Activated T-helper 2 cell treated with anti-CD3 and anti-CD28 coated beads, Interferon-gamma antibody, Interleukin-2, Interleukin-4, amounts not matched to agents 10 μg/mL and 5 μg/mL and 100 μg/mL, durations not matched to agents 14 hours and 24 hours and 36 hours (primary cell): ENCODE data around the gene CHST8. TPM values are rescaled to one million over a fixed set of nuclear protein-coding genes. Genes with fewer than 3 reads are reported as not detected.

ENCODE experiments used
- DNase-seq: peaks from one replicate; pipeline ENCODE4 v3.0.0; 2021; ENCODE audit warnings: low spot score
- H3K27ac Mint-ChIP-seq: one replicate; pipeline ENCODE4 v1.8.0; 2021; ENCODE audit warnings: mixed read lengths
- H3K27me3 Mint-ChIP-seq: one replicate; pipeline ENCODE4 v1.8.0; 2021; ENCODE audit warnings: low read depth, mixed read lengths
- H3K36me3 Mint-ChIP-seq: one replicate; pipeline ENCODE4 v1.8.0; 2021; ENCODE audit warnings: low read depth, mixed read lengths
- H3K4me1 Mint-ChIP-seq: one replicate; pipeline ENCODE4 v1.8.0; 2021; ENCODE audit warnings: low read depth, mixed read lengths
- H3K4me3 Mint-ChIP-seq: one replicate; pipeline ENCODE4 v1.8.0; 2021; ENCODE audit warnings: low read depth, mild to moderate bottlenecking, moderate library complexity, mixed read lengths
- H3K9me3 Mint-ChIP-seq: one replicate; pipeline ENCODE4 v1.8.0; 2021; ENCODE audit warnings: mixed read lengths
- intact Hi-C: fragments of 100-400 bp; cut with micrococcal nuclease; formaldehyde crosslinking; loops from one replicate; pipeline ENCODE4 v1.15.1; 2023
- total RNA-seq: library from RNA; stranded (reverse); gene quantifications from 2 replicates; pipeline ENCODE4 v1.2.3, GENCODE V29; 2022

Gene CHST8
- total RNA-seq, 1 donor from 2014 or later, result not detected

DNA sequence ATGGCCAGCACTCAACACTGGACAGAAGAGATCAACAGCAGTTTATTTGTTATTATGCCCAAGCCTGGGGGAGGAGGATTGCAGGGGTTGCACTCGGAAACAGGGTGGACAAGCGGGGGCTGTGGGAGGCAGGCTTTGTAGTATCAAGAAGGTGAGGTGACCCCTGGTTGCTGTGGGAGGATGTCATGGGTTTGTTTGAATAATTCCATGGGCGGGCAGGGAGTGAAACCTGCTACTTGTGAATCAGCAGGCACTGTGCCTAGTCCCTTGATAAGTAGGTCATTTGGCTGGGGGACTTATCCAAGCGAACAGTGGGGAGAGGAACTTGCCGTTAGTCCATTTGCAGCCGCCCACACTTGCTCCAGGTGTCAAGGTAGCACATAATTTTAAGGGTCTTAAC is 90.5 kb downstream of the CHST8 start:
- H3K4me3 Mint-ChIP-seq, result no peak overlapping the region
- no peaks in the 10 kb centered on the region for H3K36me3 Mint-ChIP-seq
- H3K9me3 Mint-ChIP-seq, result no peaks in the 10 kb centered on the region
- DNase-seq, result no peak
- H3K4me1 Mint-ChIP-seq, result no peaks in the 10 kb centered on the region
- intact Hi-C loops, result no loop called here
- H3K27me3 Mint-ChIP-seq, result no peaks in the 10 kb centered on the region
- H3K27ac Mint-ChIP-seq, result no peak overlapping the region

DNA sequence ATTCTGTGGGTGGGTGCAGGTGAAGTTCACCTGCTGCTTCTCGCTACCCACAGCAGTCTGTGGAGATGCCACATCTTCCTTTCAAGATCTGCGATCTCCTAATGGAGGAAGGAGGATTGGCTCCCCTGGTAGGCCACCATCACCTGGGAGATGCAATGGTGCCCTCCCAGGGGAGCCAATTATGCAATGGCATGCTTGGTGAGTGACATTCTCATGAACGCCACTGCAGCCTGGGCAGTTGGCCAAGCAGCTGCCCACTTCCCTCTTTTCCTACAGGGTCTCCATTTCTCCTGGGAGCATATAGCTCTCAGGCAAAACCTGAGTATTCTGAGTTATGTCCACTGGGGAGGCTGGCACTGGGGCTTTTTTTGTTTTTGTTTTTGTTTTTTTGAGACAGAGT is 91.4 kb downstream of the CHST8 start:
- Mint-ChIP-seq H3K27ac (no peak overlapping the region), H3K4me1 (no peaks in the 10 kb centered on the region), H3K27me3 (no peaks in the 10 kb centered on the region), H3K36me3 (no peaks in the 10 kb centered on the region), H3K9me3 (no peaks in the 10 kb centered on the region), H3K4me3 (no peak overlapping the region)
- intact Hi-C loops, result no loop called here
- DNase-seq, result no peak

DNA sequence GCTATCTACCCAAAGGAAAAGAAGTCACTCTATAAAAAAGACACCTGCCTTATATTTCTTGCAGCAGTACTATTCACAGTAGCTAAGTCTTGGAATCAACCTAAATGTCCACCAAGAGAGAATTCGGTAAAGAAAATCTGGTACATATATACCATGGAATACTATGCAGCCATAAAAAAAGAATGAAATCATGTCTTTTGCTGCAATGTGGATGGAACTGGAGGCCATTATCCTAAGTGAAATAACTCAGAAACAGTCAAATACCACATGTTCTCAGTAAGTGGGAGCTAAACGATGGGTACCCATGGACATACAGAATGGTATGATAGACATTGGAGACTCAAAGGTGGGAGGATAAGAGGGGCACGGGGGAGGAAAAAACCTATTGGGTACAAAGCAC is 92.4 kb downstream of the CHST8 start:
- Mint-ChIP-seq H3K9me3 (no peaks in the 10 kb centered on the region), H3K36me3 (no peaks in the 10 kb centered on the region), H3K27me3 (no peaks in the 10 kb centered on the region), H3K4me1 (no peaks in the 10 kb centered on the region), H3K27ac (no peak overlapping the region), H3K4me3 (no peak overlapping the region)
- intact Hi-C loops, result no loop called here
- DNase-seq, result no peak

DNA sequence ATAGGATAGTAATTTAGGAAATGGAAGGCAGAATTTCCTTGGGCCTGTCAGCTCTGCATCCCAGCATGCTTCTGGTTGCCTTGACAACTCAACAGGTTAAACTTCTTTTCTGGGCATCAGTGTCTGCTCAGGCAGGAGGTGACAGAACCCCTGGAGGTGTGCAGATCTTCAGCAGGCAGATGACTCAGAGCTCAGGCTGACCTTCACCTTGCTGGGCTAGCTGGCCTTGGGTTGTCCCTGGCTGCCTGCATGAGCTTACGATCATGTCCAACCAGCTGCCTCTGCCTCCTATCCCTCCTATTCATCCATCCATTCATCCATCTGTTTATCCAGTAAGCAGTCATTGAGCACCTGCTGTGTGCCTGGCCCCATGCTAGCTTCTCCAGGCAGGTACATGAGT is 93.7 kb downstream of the CHST8 start:
- H3K9me3 Mint-ChIP-seq, result no peaks in the 10 kb centered on the region
- DNase-seq, result no peak
- H3K4me3 Mint-ChIP-seq, result no peak overlapping the region
- no peaks in the 10 kb centered on the region for H3K4me1 Mint-ChIP-seq
- no peaks in the 10 kb centered on the region for H3K27me3 Mint-ChIP-seq
- no peaks in the 10 kb centered on the region for H3K36me3 Mint-ChIP-seq
- intact Hi-C loops, result no loop called here
- no peak overlapping the region for H3K27ac Mint-ChIP-seq

DNA sequence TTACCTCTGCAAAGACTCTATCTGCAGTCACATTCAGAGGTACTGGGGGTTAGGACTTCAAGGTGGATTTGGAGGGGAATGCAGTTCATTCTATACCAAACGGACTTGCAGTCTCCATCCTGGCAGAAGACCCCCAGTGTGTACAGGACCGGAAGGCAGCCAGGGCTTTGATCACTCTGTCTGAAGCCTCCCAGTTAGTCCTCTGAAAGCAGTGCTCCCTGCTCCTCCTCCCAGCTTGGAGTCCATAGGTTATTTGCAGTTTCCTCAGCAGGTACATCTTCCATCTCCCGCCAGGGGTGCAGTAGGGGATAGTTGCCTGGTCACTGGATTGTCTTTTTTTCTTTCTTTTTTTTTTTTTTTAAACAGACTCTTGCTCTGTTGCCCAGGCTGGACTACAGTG is 96.1 kb downstream of the CHST8 start:
- no peaks in the 10 kb centered on the region for H3K27me3 Mint-ChIP-seq
- H3K4me1 Mint-ChIP-seq, result no peaks in the 10 kb centered on the region
- H3K36me3 Mint-ChIP-seq, result no peaks in the 10 kb centered on the region
- no peaks in the 10 kb centered on the region for H3K9me3 Mint-ChIP-seq
- H3K27ac Mint-ChIP-seq, result no peak overlapping the region
- intact Hi-C loops, result no loop called here
- no peak for DNase-seq
- H3K4me3 Mint-ChIP-seq, result no peak overlapping the region

DNA sequence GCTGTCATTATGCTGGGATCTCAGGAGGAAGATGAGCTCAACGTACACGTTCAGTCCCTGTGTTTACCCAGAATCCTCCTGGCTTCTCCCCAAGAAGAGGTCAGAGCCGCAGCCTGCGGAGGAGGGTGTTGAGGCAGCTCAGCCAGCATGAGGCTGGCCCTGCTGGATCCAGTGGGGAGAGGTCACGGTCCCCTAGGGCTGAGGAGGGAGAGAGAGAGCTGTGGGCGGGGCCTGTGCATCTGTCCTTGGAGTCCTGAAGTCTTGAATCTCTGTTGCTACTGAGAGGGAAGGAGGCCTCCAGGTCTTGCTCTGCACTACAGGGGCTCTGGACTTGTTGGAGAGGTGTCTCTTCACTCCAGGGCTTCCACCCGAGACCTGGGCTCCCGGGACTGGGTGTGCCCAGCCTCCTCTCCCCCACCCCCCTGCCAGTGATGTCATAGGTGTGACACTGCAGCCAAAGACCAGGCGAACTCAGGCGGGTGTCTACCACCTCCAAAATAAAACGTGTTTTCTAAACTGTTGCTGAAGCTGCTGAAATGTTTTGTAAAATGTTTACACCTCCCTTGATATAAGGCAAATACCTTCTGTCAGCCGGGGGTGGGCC is 97.0 kb downstream of the CHST8 start:
- Mint-ChIP-seq H3K27me3 (no peaks in the 10 kb centered on the region), H3K4me1 (no peaks in the 10 kb centered on the region), H3K27ac (no peak overlapping the region), H3K36me3 (no peaks in the 10 kb centered on the region), H3K9me3 (no peaks in the 10 kb centered on the region), H3K4me3 (no peak overlapping the region)
- intact Hi-C loops, result no loop called here
- no peak for DNase-seq

DNA sequence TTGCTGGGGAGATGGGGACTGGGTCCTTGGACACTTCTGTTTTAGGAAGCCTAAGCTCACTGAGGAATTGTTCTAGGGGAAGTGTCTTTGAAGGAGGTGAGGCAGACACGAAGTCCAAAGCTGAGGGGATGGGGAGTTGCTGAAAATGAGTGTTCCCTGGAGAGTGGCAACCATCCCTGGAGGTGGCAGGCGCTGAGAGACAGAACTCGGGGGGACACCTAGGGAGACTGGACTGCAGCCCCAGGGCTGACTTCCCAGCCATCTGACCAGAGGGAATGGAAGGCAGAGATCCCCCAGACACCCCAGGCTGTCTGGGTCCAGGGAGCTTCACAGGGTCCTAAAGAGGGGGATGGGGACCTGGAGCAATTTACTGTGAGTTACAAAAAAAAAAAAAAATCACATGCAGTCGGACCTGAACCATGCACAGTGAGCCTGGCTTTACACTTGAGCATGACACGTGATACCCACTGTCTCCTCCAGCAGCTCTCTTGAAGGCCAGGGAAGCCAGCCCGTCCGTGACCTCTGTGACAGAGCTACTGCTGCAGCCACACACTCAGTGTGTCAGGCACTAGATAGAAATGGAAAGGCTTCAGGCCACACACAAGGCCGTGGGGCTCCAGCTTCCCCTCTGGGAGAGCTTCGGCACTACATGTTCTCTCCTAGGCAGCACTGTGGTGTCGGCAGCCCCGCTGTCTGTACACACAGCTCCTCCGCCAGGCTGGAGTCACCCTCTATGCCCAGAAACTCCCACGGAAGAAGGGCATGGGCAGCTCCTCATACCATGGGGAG is 97.8 kb downstream of the CHST8 start:
- no peaks in the 10 kb centered on the region for H3K4me1 Mint-ChIP-seq
- H3K4me3 Mint-ChIP-seq, result no peak overlapping the region
- intact Hi-C loops, result no loop called here
- H3K27ac Mint-ChIP-seq, result no peak overlapping the region
- H3K36me3 Mint-ChIP-seq, result no peaks in the 10 kb centered on the region
- H3K9me3 Mint-ChIP-seq, result no peaks in the 10 kb centered on the region
- no peaks in the 10 kb centered on the region for H3K27me3 Mint-ChIP-seq
- no peak for DNase-seq

DNA sequence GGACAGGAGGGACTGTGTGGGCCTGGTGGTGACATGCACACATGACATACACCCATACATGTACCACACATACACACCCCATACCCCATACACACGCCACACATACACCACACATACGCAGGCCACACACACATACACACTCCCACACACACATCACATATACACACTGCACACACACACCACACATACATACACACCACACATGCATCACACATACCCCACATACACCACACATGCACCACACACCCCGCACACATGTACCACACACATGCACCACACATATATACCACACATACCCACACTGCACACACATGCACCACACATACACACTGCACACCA is 98.4 kb downstream of the CHST8 start:
- H3K9me3 Mint-ChIP-seq, result no peaks in the 10 kb centered on the region
- intact Hi-C loops, result no loop called here
- H3K36me3 Mint-ChIP-seq, result no peaks in the 10 kb centered on the region
- DNase-seq, result no peak
- H3K4me3 Mint-ChIP-seq, result no peak overlapping the region
- no peak overlapping the region for H3K27ac Mint-ChIP-seq
- H3K27me3 Mint-ChIP-seq, result no peaks in the 10 kb centered on the region
- H3K4me1 Mint-ChIP-seq, result no peaks in the 10 kb centered on the region

DNA sequence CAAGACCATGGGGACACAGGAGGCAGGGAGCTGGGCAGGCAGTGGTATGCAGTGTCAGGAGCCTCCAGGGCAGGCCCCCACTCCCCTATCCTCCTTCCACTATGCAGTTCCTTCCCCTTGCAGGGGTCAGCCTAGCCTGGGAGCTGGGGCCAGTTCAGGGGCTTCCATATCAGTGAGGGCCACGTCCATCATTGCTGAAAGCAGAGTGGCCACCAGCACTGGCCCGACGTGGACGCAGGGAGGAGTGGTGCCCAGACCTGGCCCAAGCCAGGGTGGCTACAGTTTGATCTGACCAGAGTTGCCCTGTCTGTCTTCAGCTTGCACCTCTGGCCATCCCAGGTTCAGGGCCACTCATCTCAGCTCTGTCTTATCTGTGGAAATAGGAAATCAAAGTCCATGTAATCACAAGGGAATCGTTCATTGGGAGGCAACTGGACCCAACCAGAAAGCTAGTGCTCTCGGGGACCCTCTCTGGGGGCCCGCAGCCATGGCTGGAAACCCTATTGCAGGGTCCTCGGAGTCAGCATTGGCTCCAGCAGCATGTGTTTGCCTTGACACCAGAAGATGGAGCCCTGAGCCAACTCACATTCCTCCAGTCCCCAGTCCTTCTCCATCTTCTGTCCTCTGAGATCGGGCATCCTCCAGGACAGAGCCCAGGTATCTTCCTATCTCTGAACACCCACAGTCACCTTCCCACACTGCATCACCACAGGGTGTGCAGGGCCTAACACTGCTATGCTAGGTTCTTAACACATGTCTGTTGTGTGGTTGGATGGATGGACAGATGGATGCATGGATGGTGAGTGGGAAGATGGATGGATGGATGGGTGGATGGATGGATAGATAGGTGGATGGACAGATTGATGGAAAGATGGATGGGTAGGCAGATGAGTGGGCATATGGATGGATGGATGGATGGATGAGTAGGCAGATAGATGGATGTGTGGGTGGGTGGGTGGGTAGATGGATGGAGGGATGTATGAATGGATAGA is 99.2 kb downstream of the CHST8 start:
- no peaks in the 10 kb centered on the region for H3K27me3 Mint-ChIP-seq
- H3K4me1 Mint-ChIP-seq, result no peaks in the 10 kb centered on the region
- no peak overlapping the region for H3K27ac Mint-ChIP-seq
- no peak overlapping the region for H3K4me3 Mint-ChIP-seq
- H3K36me3 Mint-ChIP-seq, result no peaks in the 10 kb centered on the region
- DNase-seq, result no peak
- intact Hi-C loops, result no loop called here
- no peaks in the 10 kb centered on the region for H3K9me3 Mint-ChIP-seq

DNA sequence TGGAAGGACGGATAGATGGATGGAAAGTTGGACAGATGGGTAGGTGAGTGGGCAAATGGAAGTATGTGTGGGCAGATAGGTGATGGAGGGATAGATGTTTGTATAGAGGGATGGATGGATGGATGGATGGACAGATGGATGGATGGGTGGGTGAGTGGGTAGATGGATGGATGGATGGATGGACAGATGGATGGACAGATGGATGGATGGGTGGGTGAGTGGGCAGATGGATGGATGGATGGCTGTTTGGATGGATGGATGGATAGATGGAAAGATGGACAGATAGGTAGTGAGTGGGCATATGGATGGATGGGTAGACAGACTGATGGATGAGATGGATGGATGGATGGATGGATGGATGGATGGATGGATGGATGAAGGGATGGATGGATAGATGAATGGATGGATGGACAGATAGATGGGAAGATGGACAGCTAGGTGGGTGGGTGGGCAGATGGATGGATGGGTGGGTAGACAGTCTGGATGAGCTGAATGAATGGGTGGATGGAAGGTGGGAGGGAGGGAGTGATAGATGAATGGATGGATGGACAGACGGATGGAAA is 100.1 kb downstream of the CHST8 start:
- Mint-ChIP-seq H3K27me3 (no peaks in the 10 kb centered on the region), H3K27ac (no peak overlapping the region), H3K36me3 (no peaks in the 10 kb centered on the region), H3K4me3 (no peak overlapping the region), H3K9me3 (no peaks in the 10 kb centered on the region), H3K4me1 (no peaks in the 10 kb centered on the region)
- intact Hi-C loops, result no loop called here
- DNase-seq, result no peak

DNA sequence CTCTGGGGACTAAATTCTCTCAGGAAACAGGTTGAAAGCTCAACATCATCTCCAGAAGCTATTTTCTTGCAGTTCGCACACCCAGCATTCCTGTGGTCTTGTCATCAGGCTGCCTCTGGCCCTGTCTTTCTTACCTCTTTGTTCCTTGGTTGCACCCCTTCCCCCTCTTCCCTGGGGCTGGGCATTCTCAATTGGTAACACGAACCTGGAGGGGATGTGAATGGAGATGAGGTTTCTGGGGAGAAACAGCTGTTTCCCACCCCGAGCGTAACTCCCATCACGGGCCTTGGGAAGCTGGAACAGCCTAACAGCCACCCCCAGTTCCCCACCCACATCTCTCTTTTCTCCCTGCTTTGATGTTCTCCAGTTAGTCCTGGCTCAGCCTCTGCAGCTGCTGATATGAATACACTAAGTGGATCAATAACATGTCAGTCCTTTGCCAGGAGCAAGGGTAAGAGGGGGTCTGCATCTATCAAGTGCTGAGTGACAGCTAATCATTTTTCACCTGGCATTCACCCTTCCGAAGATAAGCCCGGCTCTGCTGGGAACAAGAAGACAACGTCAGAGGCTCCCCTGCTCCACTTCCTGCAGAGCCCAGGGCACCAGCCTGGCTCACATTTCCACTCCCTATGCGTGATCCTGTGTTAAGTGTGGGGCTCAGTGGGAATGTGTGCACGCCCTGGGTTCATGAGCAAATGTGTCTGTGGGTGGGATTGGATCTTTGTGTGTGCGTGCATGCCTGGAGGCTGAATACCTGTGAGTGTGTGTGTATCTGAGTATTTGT is 100.9 kb downstream of the CHST8 start:
- H3K4me1 Mint-ChIP-seq, result no peaks in the 10 kb centered on the region
- intact Hi-C loops, result no loop called here
- no peaks in the 10 kb centered on the region for H3K36me3 Mint-ChIP-seq
- H3K9me3 Mint-ChIP-seq, result no peaks in the 10 kb centered on the region
- no peak overlapping the region for H3K4me3 Mint-ChIP-seq
- no peaks in the 10 kb centered on the region for H3K27me3 Mint-ChIP-seq
- no peak for DNase-seq
- no peak overlapping the region for H3K27ac Mint-ChIP-seq

DNA sequence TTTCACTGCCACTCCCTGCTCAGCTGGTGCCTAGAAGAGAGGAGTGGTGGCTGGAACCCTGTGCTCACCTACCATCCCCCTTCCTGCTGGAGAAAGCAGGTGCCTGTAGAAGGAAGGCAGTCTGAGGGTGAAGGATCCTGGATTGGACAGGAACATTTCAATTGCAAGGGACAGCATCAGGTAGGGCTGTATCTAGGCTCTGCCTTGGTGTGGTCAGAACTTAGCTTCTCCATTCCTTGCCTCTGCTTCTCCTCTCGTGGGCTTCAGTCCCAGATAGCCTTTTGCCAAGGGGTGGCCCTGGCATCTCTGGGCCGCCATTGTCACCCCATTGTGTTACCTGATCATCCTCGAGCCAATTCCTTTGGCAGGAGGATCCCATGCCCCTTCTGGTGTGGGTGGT is 101.8 kb downstream of the CHST8 start:
- DNase-seq, result no peak
- Mint-ChIP-seq H3K27ac (no peak overlapping the region), H3K9me3 (no peaks in the 10 kb centered on the region), H3K27me3 (no peaks in the 10 kb centered on the region), H3K36me3 (no peaks in the 10 kb centered on the region), H3K4me3 (no peak overlapping the region), H3K4me1 (no peaks in the 10 kb centered on the region)
- intact Hi-C loops, result no loop called here
